NB4 (cell line): Measurements from ENCODE around the gene SETD3.

Experiments used
- CTCF ChIP-seq: IDR thresholded peaks from one replicate; pipeline ENCODE4 v1.5.1; 2012; ENCODE audit warnings: low read depth, low read length
- MAX ChIP-seq: IDR thresholded peaks from 2 replicates; pipeline ENCODE4 v1.6.1; 2011; ENCODE audit warnings: low read depth, low read length
- MYC ChIP-seq: IDR thresholded peaks from 2 replicates; pipeline ENCODE4 v1.6.1; 2011; ENCODE audit warnings: low read depth, low read length
- POLR2A ChIP-seq: IDR thresholded peaks from 2 replicates; pipeline ENCODE4 v1.6.1; 2011; ENCODE audit warnings: mild to moderate bottlenecking; ENCODE audit not compliant: insufficient read length; ENCODE audit errors: extremely low read depth

GRCh38 chr14:99401621-99402284 lies 78.9 kb downstream of the SETD3 start:
- TF ChIP-seq CTCF (no peak), POLR2A (no peak), MYC (no peak), MAX (no peak)
